HG02870 (cell line): ENCODE data around the gene PKD1L1.

ENCODE experiments used
- ATAC-seq: cut with Tn5 transposase; IDR thresholded peaks from one replicate; pipeline ENCODE4 v1.9.1; 2021; ENCODE audit warnings: mild to moderate bottlenecking, moderate library complexity; ENCODE audit not compliant: unreplicated experiment

PKD1L1 gene

GRCh38 chr7:47744883-47745282 is 203.4 kb downstream of the PKD1L1 start:
- ATAC-seq, result no peak

- no peak for ATAC-seq
These were observed 204.2 kb downstream of the PKD1L1 start for GRCh38 chr7:47743965-47744591.

DNA sequence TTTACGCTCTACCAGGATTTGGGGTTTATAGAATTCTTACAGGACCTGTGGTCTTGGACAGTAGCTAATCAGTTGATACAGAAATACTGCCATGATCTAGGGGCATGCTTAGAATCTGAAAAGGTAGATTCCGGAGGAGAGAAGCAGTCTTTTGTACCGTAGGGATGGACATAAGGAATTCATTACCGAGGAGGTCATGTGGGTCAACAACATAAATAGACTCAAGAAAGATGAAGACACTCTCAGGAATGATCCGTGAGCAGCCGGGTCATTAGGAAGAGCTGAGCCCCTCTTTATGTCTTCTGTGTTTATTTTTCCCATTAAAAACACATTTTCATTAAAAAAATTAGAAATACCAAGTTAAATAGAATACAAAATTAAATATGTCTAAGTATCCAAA is 206.3 kb downstream of the PKD1L1 start:
- ATAC-seq, result no peak

GRCh38 chr7:47739891-47740290 is 208.4 kb downstream of the PKD1L1 start:
- ATAC-seq, result no peak

DNA sequence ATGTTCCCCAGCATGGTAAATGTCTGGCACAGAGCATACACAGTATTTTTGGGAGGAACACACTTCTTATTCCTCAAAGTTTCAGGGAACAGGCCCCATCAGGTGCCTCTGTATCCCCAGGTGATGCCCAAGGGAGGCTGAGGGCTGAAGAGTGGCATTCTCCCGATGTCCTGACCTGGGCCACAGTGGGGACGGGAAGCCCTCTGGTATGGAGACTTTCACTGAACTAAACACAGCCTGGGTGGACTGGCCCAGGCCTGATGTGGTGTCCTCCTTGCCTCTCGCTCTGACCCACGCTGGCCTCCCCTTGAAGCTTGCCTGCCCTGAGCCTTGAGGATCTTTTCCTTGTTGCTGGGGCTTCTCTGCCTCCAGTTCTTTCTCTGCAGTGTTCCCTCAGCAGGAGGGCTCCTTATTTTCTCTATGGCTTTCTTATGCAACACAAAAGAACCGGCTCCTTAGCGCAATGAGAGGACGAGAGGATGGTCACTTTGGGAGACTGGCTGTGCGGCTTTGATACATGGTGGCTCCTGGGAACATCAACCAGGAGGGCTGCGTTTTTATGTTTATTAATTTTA is 208.9 kb downstream of the PKD1L1 start:
- no peak for ATAC-seq

GRCh38 chr7:47738563-47739166 is 209.6 kb downstream of the PKD1L1 start:
- ATAC-seq, result peak; percentile 92

DNA sequence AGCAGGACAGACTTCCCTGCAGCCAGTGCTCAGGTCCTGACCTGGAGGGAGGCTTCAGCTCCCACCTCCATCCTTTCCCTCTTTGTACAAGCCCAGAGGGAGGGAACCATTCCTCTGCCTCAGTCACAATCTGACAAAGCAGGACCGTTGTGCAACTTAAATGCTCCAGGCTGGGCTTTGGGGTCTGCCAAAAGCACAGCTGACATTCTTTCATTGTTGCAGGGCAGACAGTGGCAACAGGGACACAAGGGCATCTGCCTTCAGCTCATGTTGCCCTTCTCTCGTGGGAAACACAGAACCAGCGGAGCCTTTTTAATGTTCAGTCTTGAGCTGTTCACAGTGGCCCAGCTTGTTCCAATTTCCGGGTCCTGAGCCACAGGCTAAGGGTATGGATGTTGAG is 210.7 kb downstream of the PKD1L1 start:
- ATAC-seq, result no peak

DNA sequence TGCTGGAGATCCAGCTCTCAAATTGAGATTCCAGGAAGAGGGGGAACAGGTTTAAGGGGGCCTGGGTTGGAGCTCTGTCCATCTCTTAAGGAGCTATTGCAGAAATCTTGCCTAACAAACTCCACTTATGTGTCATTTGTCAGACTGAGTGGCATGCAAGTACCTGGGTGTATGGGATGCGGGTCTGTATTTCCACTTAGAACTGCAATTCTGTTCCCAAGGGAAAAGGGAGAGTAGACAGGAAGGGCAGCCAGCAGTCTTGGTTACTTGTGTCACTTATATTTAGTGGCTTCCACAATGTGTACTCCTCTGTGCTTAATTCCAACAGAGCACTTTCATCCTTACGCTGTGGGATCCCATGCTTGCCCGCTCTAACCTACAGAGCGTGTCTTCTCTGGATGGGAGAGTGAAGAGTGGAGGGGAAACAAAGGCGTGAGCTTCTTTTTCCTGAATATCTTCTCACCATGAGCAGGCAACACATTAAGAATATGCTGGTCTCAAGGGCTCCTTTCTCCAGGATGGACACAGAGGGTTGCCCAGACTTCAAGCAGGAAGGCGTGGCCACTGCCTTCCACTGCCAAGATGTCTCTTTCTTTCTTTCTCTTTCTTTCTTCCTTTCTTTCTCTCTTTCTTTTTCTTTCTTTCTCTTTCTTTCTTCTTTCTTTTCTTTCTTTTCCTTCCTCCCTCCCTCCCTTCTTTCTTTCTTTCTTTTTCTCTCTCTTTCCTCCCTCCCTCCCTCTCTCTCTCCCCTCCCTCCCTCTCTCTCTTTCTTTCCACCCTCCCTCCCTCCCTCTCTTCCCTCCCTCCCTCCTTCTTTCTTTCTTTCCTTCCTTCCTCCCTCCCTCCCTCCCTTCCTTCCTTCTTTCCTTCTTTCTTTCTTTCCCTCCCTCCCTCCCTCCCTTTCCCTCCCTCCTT is 212.6 kb downstream of the PKD1L1 start:
- no peak for ATAC-seq

DNA sequence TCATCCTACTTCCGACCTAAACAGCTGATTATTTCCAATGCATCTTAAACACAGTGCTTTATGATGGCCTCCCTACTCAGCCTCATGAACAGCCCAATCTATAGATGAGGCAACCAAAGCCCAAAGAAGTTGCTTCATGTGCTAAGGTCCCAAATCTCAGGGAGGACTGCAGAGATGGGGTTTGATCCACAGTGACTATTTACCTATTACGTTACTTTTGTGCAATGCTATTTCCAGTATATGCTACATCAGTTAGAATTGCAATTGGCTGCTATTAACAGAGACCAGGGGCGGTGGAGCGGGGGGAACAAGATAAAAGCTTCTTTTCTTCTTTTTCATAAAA is 213.3 kb downstream of the PKD1L1 start:
- ATAC-seq, result no peak

DNA sequence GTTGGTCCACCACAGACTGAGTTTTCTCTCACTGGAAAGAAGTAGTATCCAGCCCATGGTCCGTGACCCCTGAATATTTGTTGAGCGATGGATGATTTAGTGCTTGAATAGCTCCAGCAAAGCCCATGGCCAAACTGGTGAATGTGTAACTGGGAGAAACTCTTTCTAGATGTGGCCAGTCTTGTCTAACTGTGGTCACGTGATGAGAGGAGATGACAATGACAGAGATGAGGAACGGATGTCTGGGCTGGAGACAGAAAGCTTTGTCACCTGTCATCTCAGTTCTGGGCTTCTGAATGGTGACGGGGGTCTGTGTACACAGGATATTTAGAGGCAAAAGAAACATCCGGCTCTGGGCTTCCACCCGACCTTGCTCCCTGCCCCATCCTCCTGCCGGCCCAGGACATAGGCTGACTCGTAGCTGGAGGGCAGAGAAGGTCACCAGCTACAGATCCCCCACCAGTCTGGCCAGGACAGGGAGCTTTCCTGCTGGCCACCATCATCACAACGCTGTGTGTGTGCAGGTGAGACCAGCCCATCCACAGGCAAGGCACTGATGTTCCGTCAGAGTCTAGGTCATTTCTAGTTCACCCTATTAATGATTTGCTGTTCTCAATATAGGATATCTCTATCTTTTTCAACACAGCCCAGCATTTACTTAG is 213.8 kb downstream of the PKD1L1 start:
- ATAC-seq, result no peak

GRCh38 chr7:47730142-47730541 is 218.1 kb downstream of the PKD1L1 start:
- no peak for ATAC-seq

DNA sequence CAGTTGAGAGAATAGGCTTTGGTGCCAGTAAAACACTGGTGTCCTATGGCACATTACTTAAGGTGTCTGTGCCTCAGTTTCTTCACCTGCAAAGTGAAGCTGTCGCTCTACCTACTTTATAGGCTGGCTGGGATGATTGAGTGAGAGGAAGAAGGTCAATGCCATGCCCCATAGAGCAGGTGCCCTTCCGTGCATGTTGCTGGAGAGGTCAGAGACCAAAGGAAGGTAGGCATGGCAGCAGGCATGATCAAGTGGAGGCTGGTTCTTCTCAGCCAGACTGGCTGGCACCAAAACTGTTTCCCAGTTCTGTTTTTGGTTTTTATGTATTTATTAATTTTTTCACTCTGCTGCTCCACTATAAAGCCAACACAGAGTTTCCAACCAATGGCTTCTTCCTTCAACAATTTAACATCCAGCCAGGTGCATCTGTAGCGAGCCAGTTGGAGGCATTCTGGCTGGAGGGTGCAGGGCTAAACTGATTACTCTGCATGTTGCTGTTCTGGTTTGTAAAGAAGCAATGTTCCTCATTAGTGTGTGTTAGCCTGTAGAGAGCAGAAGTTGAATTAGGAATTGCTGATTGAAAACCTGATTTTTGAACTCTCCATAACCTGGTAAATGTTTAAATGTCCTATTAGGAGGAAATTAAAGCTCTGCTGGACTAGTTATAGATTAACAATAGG is 222.1 kb downstream of the PKD1L1 start:
- ATAC-seq, result no peak

- ATAC-seq, result no peak
These were observed 223.1 kb downstream of the PKD1L1 start for GRCh38 chr7:47725031-47725780.
